ENCODE measurements around the gene SIGLEC12.

DNA sequence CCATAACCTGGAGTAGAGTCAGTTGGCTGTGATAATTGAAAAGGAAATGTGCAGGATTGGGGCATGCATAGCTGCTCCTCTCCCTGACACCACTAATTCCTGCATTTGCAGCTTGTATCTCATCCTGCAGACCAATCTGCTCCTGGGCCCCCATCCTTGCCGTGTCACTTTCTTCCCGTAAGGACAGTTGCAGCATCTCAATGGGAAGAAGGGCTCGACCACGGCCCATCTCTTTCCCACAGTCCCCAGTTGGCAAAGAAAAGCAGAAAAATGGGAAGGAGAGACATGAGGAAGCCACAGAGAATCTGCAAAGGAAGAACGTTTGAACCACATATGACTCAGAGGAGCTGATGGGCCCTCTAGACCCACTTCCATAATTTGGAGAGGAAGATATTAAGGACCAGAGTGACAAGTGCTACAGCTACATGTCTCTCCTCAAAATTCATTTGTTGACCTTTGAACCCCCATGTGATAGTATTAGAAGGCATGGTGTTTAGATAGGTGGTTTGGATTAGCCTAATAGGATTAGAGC lies 1.8 kb upstream of the SIGLEC12 start:
- TF ChIP-seq POLR2AphosphoS5 (IDR thresholded peaks at IDR 0.05; ENCODE audit: insufficient read depth, low read depth, low read length) (no peak), POLR2A (IDR thresholded peaks at IDR 0.05; ENCODE audit: low read depth, low read length) (no peak), MYC (IDR thresholded peaks at IDR 0.05; ENCODE audit: low read depth, low read length) (no peak)
